GM19467 (cell line): ENCODE results near the gene MYO1E.

Source experiments
- ATAC-seq: cut with Tn5 transposase; IDR thresholded peaks from one replicate; pipeline ENCODE4 v1.9.1; 2021; ENCODE audit warnings: mild to moderate bottlenecking, moderate library complexity; ENCODE audit not compliant: unreplicated experiment

MYO1E gene

GRCh38 chr15:59237119-59237855 is 135.4 kb downstream of the MYO1E start:
- ATAC-seq: peak; percentile 59

GRCh38 chr15:59236394-59236793 is 136.3 kb downstream of the MYO1E start:
- no peak for ATAC-seq

DNA sequence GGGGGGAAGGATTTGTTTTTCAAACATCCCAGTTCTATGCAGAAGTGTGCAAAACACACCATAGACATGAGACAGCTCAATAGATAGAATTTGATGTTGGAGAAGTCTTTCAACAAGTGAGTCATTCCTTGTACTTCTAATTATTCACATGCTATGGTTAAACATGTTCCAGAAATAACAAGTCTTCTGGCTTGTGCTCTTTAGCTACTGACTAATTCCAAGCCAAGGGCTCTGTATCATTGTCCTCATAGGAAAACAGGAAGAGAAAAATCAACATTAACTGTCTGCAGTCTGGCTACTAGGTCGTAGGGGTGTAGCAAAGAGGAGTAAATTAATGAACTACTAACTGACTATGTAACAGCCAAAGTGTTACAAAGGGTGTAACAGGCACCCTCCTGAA is 140.2 kb downstream of the MYO1E start:
- no peak for ATAC-seq

GRCh38 chr15:59230531-59231055 is 142.1 kb downstream of the MYO1E start:
- ATAC-seq: no peak

DNA sequence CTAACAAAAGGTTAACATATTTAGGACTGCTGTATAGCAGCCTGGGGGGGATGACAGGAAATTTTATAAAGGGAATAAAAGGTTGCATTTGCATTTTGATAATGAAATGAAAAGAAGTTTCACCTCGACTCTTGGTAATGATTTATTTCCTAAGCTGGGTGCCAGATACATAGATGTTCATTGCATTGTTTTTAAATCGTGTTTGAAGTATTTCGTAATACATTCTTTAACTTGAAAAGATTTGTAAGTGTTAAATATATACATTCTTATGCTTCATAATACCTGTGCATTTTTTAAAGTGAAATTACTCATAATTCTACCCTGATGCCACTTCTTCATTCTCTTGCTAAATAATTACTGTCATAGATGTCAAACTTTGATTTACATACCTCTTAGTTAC is 143.2 kb downstream of the MYO1E start:
- ATAC-seq: no peak

- no peak for ATAC-seq
These were observed 143.7 kb downstream of the MYO1E start for GRCh38 chr15:59229015-59229414.

DNA sequence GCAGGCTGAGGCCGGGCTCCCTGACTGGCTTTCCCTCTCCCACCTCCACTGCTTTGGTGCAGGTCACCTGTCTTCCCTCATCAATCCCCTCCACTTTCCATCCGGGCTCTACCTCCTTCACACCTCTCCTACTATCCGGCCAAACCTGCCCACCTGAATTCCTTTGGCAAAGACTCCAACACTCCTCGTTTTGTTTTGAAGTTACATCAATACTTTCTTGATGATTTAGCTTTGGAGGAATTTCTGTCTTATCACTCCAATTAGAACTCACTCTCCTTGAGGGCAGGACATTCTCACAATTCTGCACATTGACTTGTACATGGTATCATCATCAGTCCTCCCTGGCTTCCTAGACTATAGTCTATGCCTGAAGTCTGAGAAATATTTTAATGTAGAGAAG is 145.7 kb downstream of the MYO1E start:
- no peak for ATAC-seq

DNA sequence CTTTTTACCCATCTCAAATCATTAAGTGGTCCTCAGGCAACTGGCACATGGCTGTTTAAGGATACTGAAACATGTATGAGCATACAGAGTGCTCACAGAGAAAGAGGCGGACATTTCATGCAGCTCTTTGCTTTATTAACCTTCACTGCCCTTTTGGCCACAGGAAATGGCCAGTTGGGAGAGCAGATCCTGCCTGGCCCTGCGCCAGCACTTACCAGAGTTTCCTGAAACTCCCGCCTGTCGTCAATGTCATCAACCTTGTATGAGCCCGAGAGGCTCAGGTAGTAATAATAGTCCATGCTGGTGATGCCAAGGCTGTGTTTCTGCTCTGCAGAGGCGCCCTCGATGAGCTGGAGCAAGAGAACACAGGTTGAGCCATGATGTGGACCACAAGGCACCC is 148.2 kb downstream of the MYO1E start:
- ATAC-seq: no peak

DNA sequence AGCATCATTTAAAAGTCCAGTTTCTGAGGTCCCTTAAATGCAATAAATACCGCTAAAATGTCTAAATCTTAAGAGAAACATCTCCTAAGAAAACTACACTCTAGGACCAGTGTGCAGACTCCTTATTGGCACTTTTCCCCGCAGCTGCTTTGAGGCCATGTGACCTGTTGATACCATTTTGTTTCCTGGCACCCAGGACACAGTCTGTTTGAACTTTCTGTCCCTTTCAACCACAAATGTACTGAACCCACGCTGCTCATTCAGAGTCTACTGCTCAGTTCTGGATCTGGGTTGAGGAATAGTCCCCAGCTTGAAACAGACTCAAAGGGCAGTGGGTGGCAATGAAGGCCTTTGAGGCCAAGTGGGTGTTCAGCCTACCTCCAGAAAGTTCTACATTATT is 148.9 kb downstream of the MYO1E start:
- no peak for ATAC-seq

- ATAC-seq: no peak
These were observed 149.6 kb downstream of the MYO1E start for GRCh38 chr15:59222906-59223550.

GRCh38 chr15:59221511-59222505 is 150.9 kb downstream of the MYO1E start:
- no peak for ATAC-seq

GRCh38 chr15:59218710-59219109 is 154.0 kb downstream of the MYO1E start:
- ATAC-seq: no peak

DNA sequence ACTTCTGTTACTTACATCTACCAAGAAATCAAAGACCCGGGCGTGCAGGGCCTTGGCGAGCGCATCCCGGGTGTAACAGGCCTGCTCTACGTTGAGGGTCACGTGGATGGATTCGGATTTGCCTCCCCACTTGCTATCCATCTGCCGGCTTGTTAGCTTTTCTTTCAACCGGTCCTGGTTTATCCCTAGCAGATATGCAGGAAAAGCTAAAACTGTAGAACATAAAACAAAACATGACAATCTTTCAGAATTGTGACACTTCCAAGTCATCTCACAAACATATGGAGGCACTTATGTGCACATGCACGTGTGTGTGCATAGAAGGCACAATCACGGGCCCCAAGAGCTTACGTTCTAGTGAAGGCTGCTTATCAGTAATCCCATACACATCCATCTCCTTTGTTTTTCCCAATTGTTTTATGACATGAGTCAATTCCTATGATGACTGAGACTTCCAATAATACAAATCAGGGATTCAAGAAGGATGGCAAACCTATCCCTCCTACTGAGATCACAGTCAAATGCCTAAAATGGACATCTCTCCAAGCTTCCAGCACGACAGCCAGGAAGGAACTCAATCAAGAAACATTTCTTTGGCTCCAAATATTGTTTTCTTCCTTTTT is 154.7 kb downstream of the MYO1E start:
- no peak for ATAC-seq

GRCh38 chr15:59216911-59217310 is 155.8 kb downstream of the MYO1E start:
- ATAC-seq: no peak

DNA sequence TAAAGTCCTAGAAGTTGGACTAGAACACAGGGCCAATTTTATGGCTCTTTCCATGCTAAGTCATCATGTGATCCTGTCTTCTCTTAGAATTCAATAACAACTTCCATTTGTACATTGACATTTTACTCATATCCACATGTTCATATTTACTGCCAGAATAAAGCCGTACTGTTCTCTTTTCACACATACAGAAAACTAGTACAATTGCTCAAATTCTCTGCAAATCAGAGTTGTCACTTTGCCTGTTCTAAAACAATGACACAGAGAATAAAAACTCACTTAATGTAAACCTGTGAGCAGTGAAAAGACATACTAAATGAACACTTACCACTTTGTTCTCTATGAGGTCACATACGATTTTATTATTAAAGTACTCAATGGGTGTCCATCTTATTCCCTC is 162.5 kb downstream of the MYO1E start:
- no peak for ATAC-seq

DNA sequence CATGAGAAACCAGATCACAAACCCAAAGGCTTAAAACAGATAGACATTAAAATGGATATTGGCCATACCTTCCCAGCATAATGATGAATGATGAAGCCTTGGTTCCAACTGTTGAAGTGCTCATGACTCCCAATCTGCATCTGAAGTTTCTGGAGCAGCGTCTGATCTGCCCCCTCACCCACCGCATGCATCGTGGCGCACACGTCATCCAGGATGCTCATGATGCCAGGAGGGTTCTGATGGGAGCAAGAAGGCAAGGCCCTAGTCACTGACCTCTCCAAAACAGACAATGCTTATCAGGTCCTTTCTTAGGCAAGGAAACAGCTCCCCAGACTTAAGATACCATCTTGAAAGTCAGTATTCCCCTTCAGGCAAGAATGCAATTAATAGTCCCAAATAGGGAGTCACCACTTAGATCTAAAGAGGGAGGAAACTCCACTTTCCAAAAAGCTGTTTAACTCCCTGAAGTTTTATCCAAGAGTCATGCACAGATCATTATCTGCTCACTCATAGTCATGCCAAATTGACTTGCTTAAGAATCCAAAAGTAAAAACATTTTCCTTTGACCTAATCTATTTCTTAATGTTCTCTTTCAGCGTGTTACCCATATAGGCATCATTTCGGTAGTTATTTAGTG is 163.9 kb downstream of the MYO1E start:
- ATAC-seq: no peak

DNA sequence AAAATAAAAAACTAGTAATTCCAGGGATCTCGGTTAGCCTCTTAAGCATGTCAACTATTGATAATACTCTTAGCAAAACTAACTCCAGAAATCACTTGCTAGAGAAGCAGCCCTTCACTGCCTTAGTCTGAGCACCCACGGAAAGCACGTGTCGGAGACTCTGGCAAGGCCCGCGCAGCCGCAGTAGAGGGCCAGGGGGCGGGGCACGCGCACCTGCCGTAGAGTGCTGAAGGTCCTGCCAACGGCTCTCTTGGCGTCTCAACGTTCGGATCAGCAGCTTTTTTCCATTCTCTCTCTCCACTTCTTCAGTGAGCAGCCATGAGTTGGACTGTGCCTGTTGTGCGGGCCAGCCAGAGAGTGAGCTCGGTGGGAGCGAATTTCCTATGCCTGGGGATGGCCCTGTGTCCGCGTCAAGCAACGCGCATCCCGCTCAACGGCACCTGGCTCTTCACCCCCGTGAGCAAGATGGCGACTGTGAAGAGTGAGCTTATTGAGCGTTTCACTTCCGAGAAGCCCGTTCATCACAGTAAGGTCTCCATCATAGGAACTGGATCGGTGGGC is 166.0 kb downstream of the MYO1E start, which contains the start of gene LDHAL6B:
Gene LDHAL6B (plus strand): TSS at position 221 of the 561 bp plus-strand sequence. CDS start 98 bp downstream, at position 319.
- ATAC-seq: no peak

DNA sequence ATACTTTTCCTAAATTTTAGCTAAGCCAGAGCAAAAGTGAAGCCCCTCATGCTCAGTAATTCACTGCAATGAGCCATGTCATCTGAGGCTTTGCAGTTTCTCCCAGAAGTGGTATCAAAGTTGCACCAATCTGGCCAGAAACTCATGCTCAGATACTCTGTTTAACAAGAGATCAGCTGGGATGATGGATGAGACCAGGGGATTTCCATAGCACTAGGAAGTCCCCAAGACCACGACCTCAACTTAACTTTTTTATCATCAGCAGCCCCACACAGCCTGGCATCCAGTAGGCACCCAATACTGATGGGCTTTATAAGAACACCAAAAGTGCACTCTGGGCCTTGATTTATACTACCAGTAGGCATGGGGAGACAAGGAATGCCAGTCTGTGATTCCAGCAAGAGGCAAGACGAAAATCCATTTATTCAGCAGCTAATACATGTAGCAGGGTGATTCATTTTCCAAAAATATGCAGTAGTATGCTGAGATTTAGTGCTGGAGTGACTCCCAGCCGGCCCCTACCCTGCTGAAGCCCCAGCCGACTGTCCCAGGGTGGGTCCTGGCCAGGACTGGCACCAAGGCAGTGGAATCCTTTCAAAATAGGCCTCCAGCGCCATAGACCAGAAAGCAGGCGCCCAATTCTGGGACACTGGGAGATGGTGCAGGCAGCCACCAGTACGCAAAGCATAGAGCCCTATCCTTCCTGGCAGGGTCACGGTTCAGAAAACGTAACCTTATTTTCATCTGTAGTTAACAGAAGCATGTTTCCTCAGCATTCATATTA is 166.6 kb downstream of the MYO1E start:
- ATAC-seq: no peak

DNA sequence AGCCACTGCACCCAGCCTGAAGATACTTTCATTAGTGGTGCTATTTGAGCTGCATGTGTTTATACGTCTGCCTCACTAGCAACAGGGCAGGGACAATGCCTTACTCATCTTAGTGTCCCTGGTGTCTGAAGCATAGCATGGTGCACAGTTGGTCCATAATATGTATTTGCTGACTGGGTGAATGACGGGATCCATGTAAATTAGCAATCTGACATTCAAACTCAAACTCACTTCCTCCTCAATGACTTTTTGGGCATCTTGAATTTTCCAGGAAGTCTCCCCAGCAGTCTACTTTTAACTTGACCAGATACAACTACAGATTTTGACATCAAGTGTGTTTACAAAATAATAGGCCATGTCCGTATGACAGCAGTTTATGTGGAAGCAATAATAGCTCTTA is 169.0 kb downstream of the MYO1E start:
- no peak for ATAC-seq
